Measurements from ENCODE around the gene A4GNT. TPM values are rescaled to one million over a fixed set of nuclear protein-coding genes. Genes with fewer than 3 reads are reported as not detected.

A4GNT gene
- not detected for total RNA-seq
- long read RNA-seq = 0 reads

DNA sequence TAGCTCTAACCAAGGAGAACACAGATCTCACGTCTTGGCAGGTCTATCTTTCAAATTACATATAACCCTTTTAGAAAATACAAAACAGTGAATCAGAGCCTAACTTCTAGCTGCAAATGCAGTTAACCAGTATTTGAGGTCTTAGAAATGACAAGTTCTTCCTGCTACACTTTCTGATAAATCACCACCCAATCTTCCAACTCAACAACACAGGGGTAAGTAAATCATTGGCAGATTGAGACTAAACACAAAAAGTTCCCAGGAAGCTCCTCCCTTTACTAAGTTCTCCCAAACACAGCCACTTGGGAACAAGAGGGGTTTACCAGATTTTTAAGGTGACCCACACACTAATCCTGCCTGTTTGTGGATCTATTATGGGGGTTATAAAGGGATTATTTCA, at the start of gene A4GNT:
TSS of gene A4GNT (minus strand) at position 152 of the 400 bp plus-strand sequence. CDS start 1,134 bp downstream, outside the sequence.
- ATAC-seq (no peak), DNase-seq (no peak)
- 50% methylated on average over 1 of the region's 1 CpG for WGBS (ENCODE audit: insufficient coverage, low coverage, low lambda C conversion rate, missing lambda C conversion rate)
- no peak within 1 kb of the TSS for H3K27ac ChIP-seq
- H3K27me3 ChIP-seq = no peaks in the 10 kb centered on the region
- intact Hi-C loops (cut with DNase I) = no loop called here
- no peaks in the 10 kb centered on the region for H3K9me3 ChIP-seq
- H3K36me3 ChIP-seq = no peaks in the 10 kb centered on the region
- no peak for TF ChIP-seq POLR2A (IDR thresholded peaks at IDR 0.05)
- TF ChIP-seq, protein P1, sequence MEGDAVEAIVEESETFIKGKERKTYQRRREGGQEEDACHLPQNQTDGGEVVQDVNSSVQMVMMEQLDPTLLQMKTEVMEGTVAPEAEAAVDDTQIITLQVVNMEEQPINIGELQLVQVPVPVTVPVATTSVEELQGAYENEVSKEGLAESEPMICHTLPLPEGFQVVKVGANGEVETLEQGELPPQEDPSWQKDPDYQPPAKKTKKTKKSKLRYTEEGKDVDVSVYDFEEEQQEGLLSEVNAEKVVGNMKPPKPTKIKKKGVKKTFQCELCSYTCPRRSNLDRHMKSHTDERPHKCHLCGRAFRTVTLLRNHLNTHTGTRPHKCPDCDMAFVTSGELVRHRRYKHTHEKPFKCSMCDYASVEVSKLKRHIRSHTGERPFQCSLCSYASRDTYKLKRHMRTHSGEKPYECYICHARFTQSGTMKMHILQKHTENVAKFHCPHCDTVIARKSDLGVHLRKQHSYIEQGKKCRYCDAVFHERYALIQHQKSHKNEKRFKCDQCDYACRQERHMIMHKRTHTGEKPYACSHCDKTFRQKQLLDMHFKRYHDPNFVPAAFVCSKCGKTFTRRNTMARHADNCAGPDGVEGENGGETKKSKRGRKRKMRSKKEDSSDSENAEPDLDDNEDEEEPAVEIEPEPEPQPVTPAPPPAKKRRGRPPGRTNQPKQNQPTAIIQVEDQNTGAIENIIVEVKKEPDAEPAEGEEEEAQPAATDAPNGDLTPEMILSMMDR (IDR thresholded peaks at IDR 0.05) = no peak
- H3K4me1 ChIP-seq = no peaks in the 10 kb centered on the region
- no peak within 1 kb of the TSS for H3K4me3 ChIP-seq

DNA sequence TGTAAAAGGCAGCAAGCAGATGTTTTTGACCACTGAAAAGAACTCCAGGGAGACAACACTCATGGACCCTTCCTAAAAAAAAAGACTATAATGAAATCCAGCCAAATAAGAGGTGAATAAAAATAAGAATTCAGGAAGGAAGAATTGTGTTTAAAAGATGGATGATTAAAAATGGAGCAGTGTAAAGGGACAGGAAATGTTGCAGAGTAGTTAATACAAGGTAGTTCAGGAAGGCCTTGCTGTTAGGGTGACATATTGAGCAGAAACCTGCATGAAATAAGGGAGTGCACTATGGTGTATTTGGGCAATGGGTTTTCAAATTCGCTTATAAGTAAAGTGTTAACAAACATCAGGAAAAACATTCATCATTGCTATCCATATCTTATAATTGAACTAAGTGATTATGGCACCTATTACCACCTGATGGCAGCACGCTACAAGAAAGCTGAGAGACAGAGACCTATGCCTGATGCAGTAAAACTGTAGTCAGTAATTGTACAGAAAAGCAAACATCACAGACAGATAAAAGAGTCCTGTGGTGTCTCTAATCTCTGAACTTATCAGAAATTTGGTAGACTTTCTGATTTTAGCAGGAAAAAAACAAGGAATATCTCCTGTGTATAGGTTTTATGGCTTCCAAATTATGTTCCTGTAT, 48.3 kb upstream of the A4GNT start:
- intact Hi-C loops (cut with DNase I) = no loop called here
- ATAC-seq (peak; percentile 87 to 97 (median 88)), DNase-seq (no peak)
- H3K27ac ChIP-seq = no peak overlapping the region
- no peaks in the 10 kb centered on the region for H3K9me3 ChIP-seq
- no peaks in the 10 kb centered on the region for H3K4me1 ChIP-seq
- H3K36me3 ChIP-seq = no peaks in the 10 kb centered on the region
- no peaks in the 10 kb centered on the region for H3K27me3 ChIP-seq
- TF ChIP-seq POLR2A (IDR thresholded peaks at IDR 0.05) = no peak
- TF ChIP-seq, protein P1 (IDR thresholded peaks at IDR 0.05) = peak; percentile 48 to 60 (median 52)
- WGBS (ENCODE audit: insufficient coverage, low coverage, low lambda C conversion rate, missing lambda C conversion rate) = 7% methylated on average over 2 of the region's 2 CpGs
- H3K4me3 ChIP-seq = no peak overlapping the region

DNA sequence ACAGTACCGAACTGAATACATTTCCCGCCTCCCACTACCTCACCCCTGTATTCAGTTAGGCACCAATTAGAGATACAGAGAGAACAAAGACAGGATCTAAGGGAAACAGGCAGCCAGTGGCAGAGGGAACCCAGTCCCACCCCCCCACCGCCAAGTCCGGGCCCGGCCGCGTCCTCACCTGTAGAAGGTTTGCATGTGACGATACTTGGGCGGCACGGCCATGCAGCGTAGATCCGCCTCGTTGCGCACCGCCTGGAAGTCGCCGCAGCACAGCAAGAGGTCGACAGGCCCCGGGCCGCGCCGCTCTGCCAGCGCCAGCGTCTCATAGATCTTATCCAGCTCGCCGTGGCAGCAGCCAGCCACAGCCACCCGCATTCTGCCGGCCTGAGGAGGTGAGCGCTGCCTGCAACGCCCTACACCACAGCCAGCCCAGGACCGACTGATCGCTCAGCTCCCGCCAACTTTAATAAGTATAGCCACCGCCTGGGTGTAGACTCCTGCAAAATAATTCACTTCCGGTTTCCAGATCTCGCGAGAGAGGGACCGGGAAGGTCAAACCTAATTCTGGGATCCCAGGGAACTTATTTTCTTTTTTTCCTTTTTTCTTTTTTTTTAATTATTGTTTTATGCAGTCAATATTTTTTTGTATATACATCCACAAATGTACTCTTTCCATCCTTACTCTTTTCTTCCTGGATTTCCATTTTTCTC, 42.4 kb upstream of the A4GNT start, which contains the start of gene DBR1:
TSS of gene DBR1 (minus strand) at position 501 of the 711 bp plus-strand sequence. CDS start at position 375, 126 bp downstream.
- DNase-seq (peak; percentile 74 to 84 (median 78)), ATAC-seq (peak; percentile 95 to 97 (median 96))
- intact Hi-C loops (cut with DNase I) = no loop called here

DNA sequence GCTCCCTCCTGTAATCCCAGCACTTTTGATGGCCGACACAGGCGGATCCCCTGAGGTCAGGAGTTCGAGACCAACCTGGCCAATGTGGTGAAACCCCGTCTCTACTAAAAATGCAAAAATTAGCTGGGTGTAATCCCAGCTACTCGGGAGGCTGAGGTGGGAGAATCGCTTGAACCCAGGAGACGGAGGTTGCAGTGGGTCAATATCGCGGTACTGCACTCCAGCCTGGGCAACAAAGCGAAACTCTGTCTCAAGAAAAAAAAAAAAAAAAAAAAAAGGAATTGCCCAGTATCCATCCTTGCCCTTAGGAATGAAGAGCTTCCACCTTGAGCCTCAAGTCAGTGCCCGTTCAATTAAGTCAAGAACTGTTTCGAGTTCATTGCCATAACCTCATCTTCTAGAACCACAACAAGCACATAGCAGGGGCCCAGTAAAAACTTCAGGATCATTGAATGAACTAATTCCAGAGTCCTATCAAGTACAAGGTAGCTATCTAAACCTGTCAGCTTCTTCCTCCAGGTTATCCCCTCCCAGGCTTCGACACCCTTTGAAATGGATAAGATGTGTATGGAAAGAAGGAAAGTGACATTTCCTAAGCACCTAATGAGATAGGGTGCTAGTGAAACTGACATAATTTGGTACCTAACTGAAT, 41.7 kb upstream of the A4GNT start:
- H3K4me1 ChIP-seq = peaks cover 0 to 13% (median 4%) of the 10 kb centered on the region in 4 donors
- ATAC-seq (no peak), DNase-seq (no peak)
- peak overlapping the region in 2 of 3 donors; percentile 38 to 65 for H3K27ac ChIP-seq
- TF ChIP-seq, protein P1 (IDR thresholded peaks at IDR 0.05) = no peak
- TF ChIP-seq POLR2A (IDR thresholded peaks at IDR 0.05) = no peak
- H3K36me3 ChIP-seq = peaks cover 0 to 3% (median 0%) of the 10 kb centered on the region in 4 donors
- peak overlapping the region; percentile 71 to 88 (median 75) for H3K4me3 ChIP-seq
- no peaks in the 10 kb centered on the region for H3K9me3 ChIP-seq
- no peaks in the 10 kb centered on the region for H3K27me3 ChIP-seq
- intact Hi-C loops (cut with DNase I) = no loop called here
- 66% methylated on average over 11 of the region's 13 CpGs for WGBS (ENCODE audit: insufficient coverage, low coverage, low lambda C conversion rate, missing lambda C conversion rate)

More for the DNA sequence above, 42.4 kb upstream of the A4GNT start, which contains the start of gene DBR1:
- TF ChIP-seq, protein P1 (IDR thresholded peaks at IDR 0.05) = no peak
- peak; percentile 87 for TF ChIP-seq POLR2A (IDR thresholded peaks at IDR 0.05)
- no peaks in the 10 kb centered on the region for H3K27me3 ChIP-seq
- H3K27ac ChIP-seq = peak within 1 kb of the TSS; percentile 38 to 65 (median 58)
- WGBS (ENCODE audit: insufficient coverage, low coverage, low lambda C conversion rate, missing lambda C conversion rate) = under 1% methylated on average over 15 of the region's 38 CpGs
- H3K4me1 ChIP-seq = peaks cover 0 to 13% (median 4%) of the 10 kb centered on the region in 4 donors
- H3K9me3 ChIP-seq = no peaks in the 10 kb centered on the region
- peak within 1 kb of the TSS; percentile 71 to 88 (median 75) for H3K4me3 ChIP-seq
- H3K36me3 ChIP-seq = no peaks in the 10 kb centered on the region

Measured in right lobe of liver (tissue), 6 donors.